HEK293 (cell line): ENCODE results near the gene APRT.
A peak's percentile ranks its signal among the peaks of the same experiment; 100 is the strongest.

Experiments used
- AEBP2 ChIP-seq: fragments of 450-650 bp; formaldehyde crosslinking; IDR thresholded peaks from 2 replicates; pipeline ENCODE4 v1.5.1; 2016; ENCODE audit warnings: missing biosample characterization, missing genetic modification characterization, borderline replicate concordance
- CTCF ChIP-seq: fragments of 450-650 bp; formaldehyde crosslinking; IDR thresholded peaks from 2 replicates; pipeline ENCODE4 v1.5.1; 2016; ENCODE audit warnings: missing biosample characterization, missing genetic modification characterization
- KLF1 ChIP-seq: fragments of 450-650 bp; formaldehyde crosslinking; IDR thresholded peaks from 2 replicates; pipeline ENCODE4 v1.5.1; 2016; ENCODE audit warnings: missing biosample characterization, missing genetic modification characterization
- OVOL3 ChIP-seq: fragments of 450-650 bp; formaldehyde crosslinking; IDR thresholded peaks from 2 replicates; pipeline ENCODE4 v1.5.1; 2016; ENCODE audit warnings: missing biosample characterization, missing genetic modification characterization
- PRDM6 ChIP-seq: fragments of 450-650 bp; formaldehyde crosslinking; IDR thresholded peaks from 2 replicates; pipeline ENCODE4 v1.5.1; 2017; ENCODE audit warnings: missing biosample characterization, missing genetic modification characterization
- SP3 ChIP-seq: fragments of 450-650 bp; formaldehyde crosslinking; IDR thresholded peaks from 2 replicates; pipeline ENCODE4 v1.5.1; 2016; ENCODE audit warnings: missing biosample characterization, missing genetic modification characterization
- ZBTB17 ChIP-seq: fragments of 450-650 bp; formaldehyde crosslinking; IDR thresholded peaks from 2 replicates; pipeline ENCODE4 v1.5.1; 2016; ENCODE audit warnings: missing biosample characterization, missing genetic modification characterization
- ZBTB48 ChIP-seq: fragments of 450-650 bp; formaldehyde crosslinking; IDR thresholded peaks from 2 replicates; pipeline ENCODE4 v1.5.1; 2016; ENCODE audit warnings: missing biosample characterization, missing genetic modification characterization
- ZFHX2 ChIP-seq: fragments of 450-650 bp; formaldehyde crosslinking; conservative IDR thresholded peaks from 2 replicates; pipeline ENCODE4 v1.5.1; 2016; ENCODE audit warnings: missing biosample characterization, missing genetic modification characterization
- ZFP41 ChIP-seq: fragments of 450-650 bp; formaldehyde crosslinking; IDR thresholded peaks from 2 replicates; pipeline ENCODE4 v1.5.1; 2016; ENCODE audit warnings: missing biosample characterization, missing genetic modification characterization, borderline replicate concordance
- ZNF140 ChIP-seq: fragments of 450-650 bp; formaldehyde crosslinking; IDR thresholded peaks from 2 replicates; pipeline ENCODE4 v1.5.1; 2016; ENCODE audit warnings: missing biosample characterization, missing genetic modification characterization
- ZNF146 ChIP-seq: fragments of 450-650 bp; formaldehyde crosslinking; IDR thresholded peaks from 2 replicates; pipeline ENCODE4 v1.5.1; 2016; ENCODE audit warnings: missing biosample characterization, missing genetic modification characterization
- ZNF2 ChIP-seq: fragments of 450-650 bp; formaldehyde crosslinking; IDR thresholded peaks from 2 replicates; pipeline ENCODE4 v1.5.1; 2016; ENCODE audit warnings: missing biosample characterization, missing genetic modification characterization
- ZNF341 ChIP-seq: fragments of 450-650 bp; formaldehyde crosslinking; IDR thresholded peaks from 2 replicates; pipeline ENCODE4; 2016; ENCODE audit warnings: low read depth, missing biosample characterization, missing genetic modification characterization
- ZNF398 ChIP-seq: fragments of 450-650 bp; formaldehyde crosslinking; IDR thresholded peaks from 2 replicates; pipeline ENCODE4 v1.5.1; 2017; ENCODE audit warnings: missing biosample characterization, missing genetic modification characterization
- ZNF433 ChIP-seq: fragments of 450-650 bp; formaldehyde crosslinking; IDR thresholded peaks from 2 replicates; pipeline ENCODE4 v1.5.1; 2016; ENCODE audit warnings: missing biosample characterization, missing genetic modification characterization, low read depth
- ZNF501 ChIP-seq: fragments of 450-650 bp; formaldehyde crosslinking; IDR thresholded peaks from 2 replicates; pipeline ENCODE4 v1.5.1; 2016; ENCODE audit warnings: missing biosample characterization, missing genetic modification characterization
- ZNF548 ChIP-seq: fragments of 450-650 bp; formaldehyde crosslinking; IDR thresholded peaks from 2 replicates; pipeline ENCODE4 v1.5.1; 2016; ENCODE audit warnings: missing biosample characterization, missing genetic modification characterization
- ZNF704 ChIP-seq: fragments of 450-650 bp; formaldehyde crosslinking; IDR thresholded peaks from 2 replicates; pipeline ENCODE4 v1.5.1; 2016; ENCODE audit warnings: missing biosample characterization, missing genetic modification characterization
- ZNF843 ChIP-seq: fragments of 450-650 bp; formaldehyde crosslinking; IDR thresholded peaks from 2 replicates; pipeline ENCODE4 v1.5.1; 2016; ENCODE audit warnings: missing biosample characterization, missing genetic modification characterization
- ZSCAN16 ChIP-seq: fragments of 450-650 bp; formaldehyde crosslinking; IDR thresholded peaks from 2 replicates; pipeline ENCODE4 v1.5.1; 2016; ENCODE audit warnings: missing biosample characterization, missing genetic modification characterization
- TF ChIP-seq, protein P1 (sequence below): fragments of 450-650 bp; formaldehyde crosslinking; IDR thresholded peaks from 2 replicates; pipeline ENCODE4 v1.5.1; 2016; ENCODE audit warnings: missing biosample characterization, missing genetic modification characterization
- TF ChIP-seq, protein P2 (sequence below): fragments of 450-650 bp; formaldehyde crosslinking; IDR thresholded peaks from 2 replicates; pipeline ENCODE4 v1.5.1; 2016; ENCODE audit warnings: missing biosample characterization, missing genetic modification characterization
- TF ChIP-seq, protein P3 (sequence below): fragments of 450-650 bp; formaldehyde crosslinking; IDR thresholded peaks from 2 replicates; pipeline ENCODE4 v1.5.1; 2016; ENCODE audit warnings: missing biosample characterization, missing genetic modification characterization
- TF ChIP-seq, protein P4 (sequence below): fragments of 450-650 bp; formaldehyde crosslinking; optimal IDR thresholded peaks from 2 replicates; pipeline ENCODE3; 2016; ENCODE audit warnings: missing biosample characterization, mild to moderate bottlenecking, missing genetic modification characterization

The APRT gene

GRCh38 chr16:88811769-88812512, at the start of gene APRT (continued):
- TF ChIP-seq ZNF704 (tag by site-specific recombination) (no peak), ZFHX2 (tag by site-specific recombination) (peak; percentile 98), ZNF548 (tag by site-specific recombination) (no peak), ZNF433 (tag by site-specific recombination) (no peak), ZNF140 (tag by site-specific recombination) (no peak), PRDM6 (tag by site-specific recombination) (no peak), ZNF341 (tag by site-specific recombination) (peak; percentile 97), ZNF146 (0 out of 2 replicates have a peak, but pooled peaks have one; percentile 5), ZNF2 (peak; percentile 77), KLF1 (tag by site-specific recombination) (peak; percentile 99), SP3 (tag by site-specific recombination) (peak; percentile 91), ZSCAN16 (no peak), CTCF (peak; percentile 44), ZNF843 (tag by site-specific recombination) (peak; percentile 63; the same call in 1 of the 2 replicates), OVOL3 (peak; percentile 67; the same call in 1 of the 2 replicates), ZBTB17 (tag by site-specific recombination) (no peak; the same call in 1 of the 2 replicates), ZFP41 (tag by site-specific recombination) (no peak), ZNF501 (tag by site-specific recombination) (peak; percentile 32; the same call in 1 of the 2 replicates), ZNF398 (peak; percentile 44; the same call in 1 of the 2 replicates), AEBP2 (tag by site-specific recombination) (no peak), ZBTB48 (tag by site-specific recombination) (peak; percentile 69)
- TF ChIP-seq, protein P1, sequence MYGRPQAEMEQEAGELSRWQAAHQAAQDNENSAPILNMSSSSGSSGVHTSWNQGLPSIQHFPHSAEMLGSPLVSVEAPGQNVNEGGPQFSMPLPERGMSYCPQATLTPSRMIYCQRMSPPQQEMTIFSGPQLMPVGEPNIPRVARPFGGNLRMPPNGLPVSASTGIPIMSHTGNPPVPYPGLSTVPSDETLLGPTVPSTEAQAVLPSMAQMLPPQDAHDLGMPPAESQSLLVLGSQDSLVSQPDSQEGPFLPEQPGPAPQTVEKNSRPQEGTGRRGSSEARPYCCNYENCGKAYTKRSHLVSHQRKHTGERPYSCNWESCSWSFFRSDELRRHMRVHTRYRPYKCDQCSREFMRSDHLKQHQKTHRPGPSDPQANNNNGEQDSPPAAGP (tag by site-specific recombination) = peak; percentile 58
- TF ChIP-seq, protein P2, sequence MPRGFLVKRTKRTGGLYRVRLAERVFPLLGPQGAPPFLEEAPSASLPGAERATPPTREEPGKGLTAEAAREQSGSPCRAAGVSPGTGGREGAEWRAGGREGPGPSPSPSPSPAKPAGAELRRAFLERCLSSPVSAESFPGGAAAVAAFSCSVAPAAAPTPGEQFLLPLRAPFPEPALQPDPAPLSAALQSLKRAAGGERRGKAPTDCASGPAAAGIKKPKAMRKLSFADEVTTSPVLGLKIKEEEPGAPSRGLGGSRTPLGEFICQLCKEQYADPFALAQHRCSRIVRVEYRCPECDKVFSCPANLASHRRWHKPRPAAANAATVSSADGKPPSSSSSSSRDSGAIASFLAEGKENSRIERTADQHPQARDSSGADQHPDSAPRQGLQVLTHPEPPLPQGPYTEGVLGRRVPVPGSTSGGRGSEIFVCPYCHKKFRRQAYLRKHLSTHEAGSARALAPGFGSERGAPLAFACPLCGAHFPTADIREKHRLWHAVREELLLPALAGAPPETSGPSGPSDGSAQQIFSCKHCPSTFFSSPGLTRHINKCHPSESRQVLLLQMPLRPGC (tag by site-specific recombination) = no peak
- TF ChIP-seq, protein P3, sequence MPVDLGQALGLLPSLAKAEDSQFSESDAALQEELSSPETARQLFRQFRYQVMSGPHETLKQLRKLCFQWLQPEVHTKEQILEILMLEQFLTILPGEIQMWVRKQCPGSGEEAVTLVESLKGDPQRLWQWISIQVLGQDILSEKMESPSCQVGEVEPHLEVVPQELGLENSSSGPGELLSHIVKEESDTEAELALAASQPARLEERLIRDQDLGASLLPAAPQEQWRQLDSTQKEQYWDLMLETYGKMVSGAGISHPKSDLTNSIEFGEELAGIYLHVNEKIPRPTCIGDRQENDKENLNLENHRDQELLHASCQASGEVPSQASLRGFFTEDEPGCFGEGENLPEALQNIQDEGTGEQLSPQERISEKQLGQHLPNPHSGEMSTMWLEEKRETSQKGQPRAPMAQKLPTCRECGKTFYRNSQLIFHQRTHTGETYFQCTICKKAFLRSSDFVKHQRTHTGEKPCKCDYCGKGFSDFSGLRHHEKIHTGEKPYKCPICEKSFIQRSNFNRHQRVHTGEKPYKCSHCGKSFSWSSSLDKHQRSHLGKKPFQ = no peak
- TF ChIP-seq, protein P4, sequence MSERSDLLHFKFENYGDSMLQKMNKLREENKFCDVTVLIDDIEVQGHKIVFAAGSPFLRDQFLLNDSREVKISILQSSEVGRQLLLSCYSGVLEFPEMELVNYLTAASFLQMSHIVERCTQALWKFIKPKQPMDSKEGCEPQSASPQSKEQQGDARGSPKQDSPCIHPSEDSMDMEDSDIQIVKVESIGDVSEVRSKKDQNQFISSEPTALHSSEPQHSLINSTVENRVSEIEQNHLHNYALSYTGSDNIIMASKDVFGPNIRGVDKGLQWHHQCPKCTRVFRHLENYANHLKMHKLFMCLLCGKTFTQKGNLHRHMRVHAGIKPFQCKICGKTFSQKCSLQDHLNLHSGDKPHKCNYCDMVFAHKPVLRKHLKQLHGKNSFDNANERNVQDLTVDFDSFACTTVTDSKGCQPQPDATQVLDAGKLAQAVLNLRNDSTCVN (tag by site-specific recombination) = peak; percentile 89
